NCI-H2196 (cell line): ENCODE data around the gene CCDC12.

ENCODE experiments used
- DNase-seq: peaks from one replicate; lab custom pipeline; 2025; ENCODE audit not compliant: unreplicated experiment; lab: John Stamatoyannopoulos, UW

The CCDC12 gene

GRCh38 chr3:46958467-46959160 lies 17.9 kb downstream of the CCDC12 start:
- DNase-seq, result no peak

GRCh38 chr3:46957092-46957820 lies 19.3 kb downstream of the CCDC12 start:
- DNase-seq, result no peak

GRCh38 chr3:46955801-46956259 lies 20.7 kb downstream of the CCDC12 start:
- no peak for DNase-seq

- DNase-seq, result no peak
These were observed 21.4 kb downstream of the CCDC12 start for GRCh38 chr3:46955157-46955556.

DNA sequence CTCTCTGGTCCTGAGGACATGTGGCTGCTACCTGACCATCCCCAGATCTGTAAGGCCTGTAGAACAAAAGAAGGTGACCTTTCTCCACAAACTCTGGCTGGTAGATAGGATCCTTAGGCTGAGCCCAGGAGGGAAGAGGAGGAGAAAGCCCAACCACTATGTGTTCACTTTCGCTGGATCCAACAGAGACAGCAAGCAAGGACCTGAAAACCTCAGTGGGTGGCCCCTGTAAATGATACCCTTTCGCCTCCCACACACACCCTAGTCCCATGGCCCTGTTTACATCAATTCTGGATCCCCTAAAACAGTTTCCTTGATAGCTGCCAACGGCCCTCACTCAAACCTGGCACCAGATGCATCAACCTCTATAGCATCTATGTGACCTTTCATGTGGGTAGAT lies 22.4 kb downstream of the CCDC12 start:
- no peak for DNase-seq

GRCh38 chr3:46953234-46954010 lies 23.1 kb downstream of the CCDC12 start:
- no peak for DNase-seq

- DNase-seq, result no peak
These were observed 23.7 kb downstream of the CCDC12 start for GRCh38 chr3:46952813-46953212.

DNA sequence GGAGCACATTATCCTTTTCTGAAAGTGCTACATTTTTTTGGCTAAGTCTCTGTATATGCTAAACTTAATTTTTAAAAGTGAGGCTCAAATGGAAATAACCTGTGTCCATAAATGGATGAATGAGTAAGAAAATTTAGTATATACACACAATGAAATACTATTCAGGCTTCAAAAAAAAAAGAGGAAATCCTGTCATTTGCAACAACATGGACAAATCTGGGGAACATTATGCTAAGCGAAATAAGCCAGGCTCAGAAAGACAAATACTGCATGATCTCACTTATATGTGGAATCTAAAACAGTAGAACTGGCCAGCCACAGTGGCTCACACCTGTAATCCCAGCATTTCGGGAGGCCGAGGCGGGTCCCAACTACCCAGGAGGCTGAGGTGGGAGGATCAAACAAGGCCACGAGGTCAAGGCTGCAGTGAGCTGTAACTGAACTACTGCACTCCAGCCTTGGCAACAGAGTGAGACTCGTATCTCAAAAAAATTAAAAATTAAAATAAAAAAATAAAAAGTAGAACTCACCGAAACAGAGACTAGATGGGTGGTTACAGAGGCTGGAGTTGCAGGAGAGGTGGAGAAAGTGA lies 25.8 kb downstream of the CCDC12 start:
- no peak for DNase-seq

GRCh38 chr3:46950177-46950576 lies 26.4 kb downstream of the CCDC12 start:
- DNase-seq, result no peak

DNA sequence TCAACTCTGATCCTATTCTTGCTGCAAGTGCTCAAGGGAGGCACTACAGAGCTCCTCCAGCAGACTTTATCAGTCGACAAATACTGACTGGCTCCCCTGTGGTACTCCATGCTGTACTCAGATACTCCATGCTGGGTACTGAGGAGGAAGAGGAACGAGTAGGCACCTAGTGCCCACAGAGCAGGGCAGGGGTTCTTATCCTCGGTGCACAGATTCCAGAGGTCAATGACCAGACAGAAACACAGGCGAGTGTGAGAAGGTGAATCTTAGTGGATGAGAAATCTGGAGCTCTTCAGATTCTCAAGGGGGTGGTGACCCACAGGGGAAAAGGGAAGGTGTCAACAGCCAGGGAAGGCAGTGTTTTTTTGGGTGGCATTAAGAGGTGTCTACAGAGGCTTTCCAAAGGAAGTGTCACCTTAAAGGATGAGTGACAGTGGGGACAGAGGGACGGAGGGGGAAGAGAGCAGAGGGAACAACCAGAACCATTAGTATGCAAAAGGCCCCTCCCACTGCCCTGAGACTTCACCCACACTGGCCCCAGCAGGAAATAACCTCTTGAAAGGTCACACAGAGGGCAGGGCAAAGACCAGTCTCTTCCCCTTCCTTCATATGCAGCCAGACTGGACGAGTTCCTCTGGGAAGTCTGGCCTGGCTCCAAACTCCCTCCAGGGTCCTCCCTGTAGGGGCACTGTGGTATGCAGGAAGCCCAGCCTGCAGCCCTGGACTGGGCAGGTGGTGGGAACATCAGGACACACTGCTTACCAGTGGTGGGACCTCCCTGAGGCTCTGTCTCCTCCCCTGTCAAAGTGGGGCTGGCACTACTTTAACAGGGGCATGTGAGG lies 27.5 kb downstream of the CCDC12 start:
- no peak for DNase-seq

DNA sequence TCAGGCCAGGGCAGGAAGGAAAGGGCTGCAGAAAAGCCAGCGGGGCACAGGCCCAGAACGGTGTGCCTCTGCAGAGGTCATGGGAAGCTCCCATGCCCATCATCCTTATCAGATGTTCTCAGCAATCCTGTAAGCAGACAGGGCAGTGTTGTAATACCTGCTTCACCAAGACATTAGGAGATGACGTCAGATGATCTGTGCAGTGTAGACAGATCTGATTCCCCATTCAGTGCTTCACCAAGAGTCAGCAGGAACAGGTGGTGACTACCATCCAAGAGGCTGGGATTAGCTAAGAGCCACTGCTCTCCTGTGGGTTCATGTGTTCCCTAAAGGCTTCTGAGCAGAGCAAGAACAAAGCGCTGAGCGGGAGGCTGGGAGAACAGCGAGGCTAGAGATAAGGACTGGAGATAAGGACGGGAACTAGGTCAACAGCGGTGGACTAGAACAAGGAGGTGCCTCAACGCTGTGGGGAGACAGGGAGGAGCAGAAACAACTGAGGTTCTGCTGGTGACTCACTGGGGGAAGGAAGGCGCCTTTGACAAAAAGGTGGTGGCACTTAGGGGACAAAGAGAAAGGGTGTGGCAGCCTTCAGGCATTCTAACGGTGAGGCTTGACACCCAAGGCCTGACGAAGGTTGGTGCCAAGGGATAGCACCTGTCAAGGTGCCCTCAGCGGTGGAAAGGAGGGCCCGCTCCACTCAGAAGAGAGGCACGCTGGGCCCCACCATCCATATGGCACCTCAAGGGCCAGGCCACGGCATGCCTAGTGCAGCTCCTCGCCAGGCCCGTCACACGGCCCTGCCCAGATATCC lies 28.4 kb downstream of the CCDC12 start:
- peak; percentile 24 for DNase-seq

DNA sequence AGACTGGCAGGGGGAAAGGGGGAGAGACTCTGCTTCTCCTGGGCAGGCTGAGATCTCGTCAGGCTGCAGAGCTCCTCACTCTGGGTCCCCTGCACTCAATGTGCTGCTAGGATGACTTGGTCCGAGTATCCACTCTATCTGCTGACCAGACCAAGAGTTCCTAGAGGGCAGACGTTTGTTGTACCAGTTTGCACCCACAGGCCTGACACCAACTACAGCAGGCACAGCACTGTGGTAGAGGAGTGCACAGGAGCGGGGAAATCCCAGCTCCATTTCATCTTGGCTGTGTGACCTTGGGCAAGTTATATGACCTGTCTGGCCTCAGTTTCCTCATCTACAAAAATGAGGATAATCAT lies 29.0 kb downstream of the CCDC12 start:
- no peak for DNase-seq

GRCh38 chr3:46946856-46947545 lies 29.5 kb downstream of the CCDC12 start:
- no peak for DNase-seq

GRCh38 chr3:46946416-46946815 lies 30.1 kb downstream of the CCDC12 start:
- DNase-seq, result no peak

GRCh38 chr3:46944191-46944590 lies 32.4 kb downstream of the CCDC12 start:
- no peak for DNase-seq

- no peak for DNase-seq
These were observed 33.0 kb downstream of the CCDC12 start for GRCh38 chr3:46943237-46944187.

DNA sequence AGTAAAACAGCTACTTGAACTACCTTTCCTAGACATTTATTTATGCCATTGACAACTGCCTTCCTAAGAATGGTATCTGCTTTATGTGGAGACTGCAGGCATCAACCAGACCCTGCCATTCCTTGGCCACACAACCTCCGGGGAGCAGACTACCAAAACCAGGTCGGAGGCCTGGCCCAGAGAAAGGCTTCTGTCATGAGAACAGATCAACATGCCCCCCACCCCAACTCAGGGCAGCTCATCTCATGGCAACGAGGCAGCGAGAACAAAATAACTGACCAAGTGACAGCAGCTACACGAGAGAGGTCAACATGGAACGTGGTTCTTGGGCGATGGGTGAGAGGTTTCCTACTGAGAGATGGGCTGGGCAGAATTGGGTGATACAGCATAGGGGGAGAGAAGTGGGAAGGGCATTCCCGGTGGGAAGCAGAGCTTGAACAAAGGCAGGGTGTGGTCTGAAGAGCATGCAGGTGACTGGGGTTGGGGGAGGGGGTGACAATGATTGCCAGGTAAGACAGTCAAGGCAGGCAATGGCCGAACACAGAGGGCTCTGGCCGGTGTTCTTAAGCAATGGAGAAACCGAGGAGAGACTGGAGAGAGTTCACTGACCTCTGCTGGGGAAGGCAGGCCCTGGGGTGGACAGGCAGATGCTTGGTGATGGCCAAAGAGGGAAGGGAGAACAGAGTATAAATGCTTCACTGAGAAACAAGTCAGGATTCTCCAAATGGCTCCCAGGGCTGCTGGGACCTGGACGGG lies 33.9 kb downstream of the CCDC12 start:
- no peak for DNase-seq
